ENCODE results near the gene FN1.

The FN1 gene

DNA sequence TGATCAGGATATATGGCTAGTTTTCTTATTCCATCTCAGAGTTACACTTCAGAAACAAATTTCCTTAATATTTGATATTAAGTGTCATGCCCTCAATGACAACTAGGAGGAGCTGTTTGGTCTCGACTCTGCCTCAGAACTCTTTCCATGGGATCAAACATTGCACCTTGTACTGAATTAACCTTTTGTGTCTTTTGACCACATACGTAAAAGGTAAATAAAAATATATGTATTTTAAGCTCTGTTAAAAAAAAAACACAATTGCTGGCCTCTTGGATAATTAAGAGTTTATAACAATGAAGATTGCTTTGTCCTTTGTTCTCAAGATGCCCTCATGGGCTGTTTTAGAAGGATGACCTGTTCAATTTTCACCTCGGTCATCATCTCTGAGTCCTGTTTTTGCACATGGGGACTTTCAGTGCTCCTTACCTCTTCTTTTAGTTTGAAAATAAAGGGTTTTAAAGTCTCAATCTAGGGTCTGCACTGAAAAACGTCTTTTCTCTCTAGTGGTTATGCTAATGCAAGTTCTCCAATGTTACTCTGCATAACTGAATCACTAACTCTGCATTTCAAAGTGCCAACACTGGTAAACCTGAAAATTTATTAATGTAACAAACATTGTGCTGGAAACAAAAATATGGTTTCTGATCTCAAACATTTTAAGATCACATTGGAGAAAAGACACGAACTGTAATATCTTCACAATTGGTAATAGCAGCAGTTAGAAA, 18.8 kb upstream of the FN1 start:
- Mint-ChIP-seq H3K4me3 (no peak overlapping the region), H3K27ac (ENCODE audit: low read depth) (no peak overlapping the region), H3K4me1 (no peaks in the 10 kb centered on the region), H3K9me3 (no peaks in the 10 kb centered on the region), H3K36me3 (ENCODE audit: insufficient read depth) (no peaks in the 10 kb centered on the region), H3K27me3 (peaks cover 40% of the 10 kb centered on the region)
- DNase-seq (ENCODE audit: low spot score in 2 of 2) = no peak
- no peak for ATAC-seq (replicated peaks; ENCODE audit: extremely low read depth, poor library complexity, severe bottlenecking)

DNA sequence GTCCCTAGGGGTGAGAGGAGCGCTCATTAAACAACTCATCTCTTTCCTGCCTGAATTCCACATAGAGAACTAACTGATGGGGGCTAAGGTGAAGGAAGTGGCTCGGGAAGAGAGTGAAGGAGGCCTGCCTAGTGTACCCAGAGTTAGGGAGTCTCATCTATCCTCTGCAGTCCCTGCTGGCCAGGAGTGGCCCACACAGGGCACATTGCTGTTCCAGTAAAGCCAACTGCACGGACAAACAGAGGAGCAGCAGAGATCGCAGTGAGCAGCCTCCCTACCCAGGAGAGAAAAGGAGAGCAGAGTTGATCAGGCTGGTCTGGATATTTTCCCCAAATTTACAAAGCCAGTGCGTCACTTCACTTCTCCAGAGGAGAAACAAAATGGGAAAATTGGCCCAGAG, 16.9 kb upstream of the FN1 start:
- ATAC-seq (replicated peaks; ENCODE audit: extremely low read depth, poor library complexity, severe bottlenecking) (no peak), DNase-seq (ENCODE audit: low spot score in 2 of 2) (no peak)
- Mint-ChIP-seq H3K36me3 (ENCODE audit: insufficient read depth) (no peaks in the 10 kb centered on the region), H3K27ac (ENCODE audit: low read depth) (no peak overlapping the region), H3K4me3 (no peak overlapping the region), H3K4me1 (no peaks in the 10 kb centered on the region), H3K27me3 (peaks cover 46% of the 10 kb centered on the region), H3K9me3 (no peaks in the 10 kb centered on the region)

DNA sequence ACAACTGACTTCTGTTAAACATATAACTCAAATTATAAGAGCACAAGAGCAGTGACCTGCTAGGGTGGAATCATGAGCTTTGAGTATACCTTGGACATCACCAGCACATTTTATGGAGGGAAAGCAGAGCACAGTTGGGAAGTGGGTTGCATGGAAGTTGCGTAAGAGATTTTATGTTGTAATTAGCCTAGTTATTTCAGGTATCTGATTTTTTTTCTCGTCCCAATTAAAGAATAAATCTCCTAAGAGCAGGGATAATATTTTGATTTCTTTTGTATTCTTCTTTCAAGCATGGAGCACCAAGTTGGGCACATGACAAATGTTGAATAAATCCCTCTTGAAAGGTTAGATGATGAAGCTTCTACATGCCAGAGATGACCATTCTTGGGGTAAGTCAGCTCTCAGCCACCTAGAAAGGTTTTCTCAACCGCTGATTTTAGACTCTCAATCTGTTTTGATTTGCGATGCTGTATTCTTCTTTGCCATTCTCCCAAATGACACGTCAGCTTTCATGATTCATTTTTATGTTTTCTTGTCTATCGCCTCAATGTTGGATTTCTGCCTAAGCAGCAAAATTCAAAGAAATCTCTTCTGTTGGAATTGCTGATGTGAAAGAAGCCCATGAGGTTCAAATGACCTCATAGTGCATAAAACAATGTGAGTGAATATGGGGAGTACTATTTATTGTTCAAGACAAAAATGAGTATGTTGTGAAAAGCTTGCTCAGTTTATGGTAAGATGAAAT, 15.3 kb upstream of the FN1 start:
- no peaks in the 10 kb centered on the region for H3K4me1 Mint-ChIP-seq
- no peak overlapping the region for H3K27ac Mint-ChIP-seq (ENCODE audit: low read depth)
- DNase-seq (ENCODE audit: low spot score in 2 of 2) (no peak), ATAC-seq (replicated peaks; ENCODE audit: extremely low read depth, poor library complexity, severe bottlenecking) (no peak)
- peaks cover 62% of the 10 kb centered on the region for H3K27me3 Mint-ChIP-seq
- H3K4me3 Mint-ChIP-seq = no peak overlapping the region
- no peaks in the 10 kb centered on the region for H3K36me3 Mint-ChIP-seq (ENCODE audit: insufficient read depth)
- no peaks in the 10 kb centered on the region for H3K9me3 Mint-ChIP-seq

DNA sequence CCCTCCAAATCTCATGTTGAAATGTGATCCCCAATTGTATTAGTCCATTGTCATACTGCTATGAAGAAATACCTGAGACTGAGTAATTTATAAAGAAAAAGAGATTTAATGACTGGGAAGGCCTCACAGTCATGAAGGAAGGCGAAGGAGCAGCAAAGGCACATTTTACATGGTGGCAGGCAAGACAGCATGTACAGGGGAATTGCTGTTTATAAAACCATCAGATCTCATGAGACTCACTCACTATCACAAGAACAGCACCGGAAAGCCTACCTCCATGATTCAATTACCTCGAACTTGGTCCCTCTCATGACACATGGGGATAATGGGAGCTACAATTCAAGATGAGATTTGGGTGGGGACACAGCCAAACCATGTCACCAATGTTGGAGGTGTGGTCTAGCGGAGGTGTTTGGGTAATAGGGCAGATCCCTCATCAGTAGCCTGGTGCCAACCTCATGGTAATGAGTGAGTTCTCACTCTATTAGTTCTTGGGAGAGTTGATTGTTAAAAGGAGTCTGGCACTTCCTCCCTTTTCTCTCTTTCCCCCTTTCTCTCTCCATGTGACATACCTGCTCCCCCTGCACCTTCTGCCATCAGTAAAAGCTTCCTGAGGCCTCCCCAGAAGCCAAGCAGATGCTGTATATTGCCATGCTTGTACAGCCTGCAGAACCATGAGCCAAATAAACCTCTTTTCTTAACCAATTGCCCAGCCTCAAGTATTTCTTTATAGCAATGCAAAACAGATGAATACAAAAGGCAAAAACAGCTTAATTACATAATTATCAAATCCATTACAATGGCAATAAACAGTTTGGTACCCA, 14.5 kb upstream of the FN1 start:
- DNase-seq (ENCODE audit: low spot score in 2 of 2) (no peak), ATAC-seq (replicated peaks; ENCODE audit: extremely low read depth, poor library complexity, severe bottlenecking) (no peak)
- Mint-ChIP-seq H3K27ac (ENCODE audit: low read depth) (no peak overlapping the region), H3K9me3 (no peaks in the 10 kb centered on the region), H3K36me3 (ENCODE audit: insufficient read depth) (no peaks in the 10 kb centered on the region), H3K27me3 (peaks cover 64% of the 10 kb centered on the region), H3K4me1 (no peaks in the 10 kb centered on the region), H3K4me3 (no peak overlapping the region)

DNA sequence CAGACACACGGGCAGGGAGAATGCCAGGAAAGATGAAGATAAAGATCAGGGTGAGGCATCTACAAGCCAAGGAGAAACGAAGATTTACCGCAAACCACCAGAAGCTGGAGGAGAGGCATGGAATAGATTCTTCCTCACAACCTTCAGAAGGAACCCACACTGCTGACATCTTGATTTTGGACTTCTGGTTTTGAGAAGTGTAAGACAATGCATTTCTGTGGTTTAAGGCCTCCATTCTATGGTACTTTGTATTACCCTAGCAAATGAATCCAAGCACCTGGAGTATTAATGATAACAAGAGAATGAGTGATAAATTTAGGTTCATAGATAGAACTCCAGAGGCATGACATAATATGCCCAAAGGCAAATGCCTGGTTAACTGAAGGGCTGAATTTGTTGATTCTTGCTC, 11.8 kb upstream of the FN1 start:
- no peak overlapping the region for H3K4me3 Mint-ChIP-seq
- no peak for ATAC-seq (replicated peaks; ENCODE audit: extremely low read depth, poor library complexity, severe bottlenecking)
- peaks cover 71% of the 10 kb centered on the region for H3K27me3 Mint-ChIP-seq
- no peaks in the 10 kb centered on the region for H3K4me1 Mint-ChIP-seq
- H3K9me3 Mint-ChIP-seq = no peaks in the 10 kb centered on the region
- no peak for DNase-seq (ENCODE audit: low spot score in 2 of 2)
- no peaks in the 10 kb centered on the region for H3K36me3 Mint-ChIP-seq (ENCODE audit: insufficient read depth)
- no peak overlapping the region for H3K27ac Mint-ChIP-seq (ENCODE audit: low read depth)

DNA sequence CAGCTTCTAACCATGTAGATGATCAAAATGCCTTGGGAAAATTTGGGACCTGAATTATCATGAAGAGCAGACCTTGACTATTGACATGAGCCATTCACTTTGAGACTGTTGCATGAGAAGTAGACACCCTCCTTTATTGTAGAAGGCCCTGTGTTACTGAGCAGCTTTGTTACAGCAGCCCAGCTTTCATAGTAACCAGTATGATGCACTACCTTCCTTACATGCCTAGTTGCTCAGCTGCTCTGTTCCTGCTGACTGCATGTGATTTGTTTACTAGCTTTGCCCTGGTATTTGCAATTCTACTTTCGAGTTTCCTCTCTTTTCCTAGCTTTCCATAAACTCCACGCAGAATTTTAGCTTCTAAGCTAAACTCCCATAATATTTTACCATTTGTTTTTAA, 11.2 kb upstream of the FN1 start:
- no peaks in the 10 kb centered on the region for H3K36me3 Mint-ChIP-seq (ENCODE audit: insufficient read depth)
- H3K9me3 Mint-ChIP-seq = no peaks in the 10 kb centered on the region
- no peak overlapping the region for H3K4me3 Mint-ChIP-seq
- no peak for ATAC-seq (replicated peaks; ENCODE audit: extremely low read depth, poor library complexity, severe bottlenecking)
- H3K27ac Mint-ChIP-seq (ENCODE audit: low read depth) = no peak overlapping the region
- H3K27me3 Mint-ChIP-seq = peaks cover 69% of the 10 kb centered on the region
- H3K4me1 Mint-ChIP-seq = no peaks in the 10 kb centered on the region
- DNase-seq (ENCODE audit: low spot score in 2 of 2) = no peak

DNA sequence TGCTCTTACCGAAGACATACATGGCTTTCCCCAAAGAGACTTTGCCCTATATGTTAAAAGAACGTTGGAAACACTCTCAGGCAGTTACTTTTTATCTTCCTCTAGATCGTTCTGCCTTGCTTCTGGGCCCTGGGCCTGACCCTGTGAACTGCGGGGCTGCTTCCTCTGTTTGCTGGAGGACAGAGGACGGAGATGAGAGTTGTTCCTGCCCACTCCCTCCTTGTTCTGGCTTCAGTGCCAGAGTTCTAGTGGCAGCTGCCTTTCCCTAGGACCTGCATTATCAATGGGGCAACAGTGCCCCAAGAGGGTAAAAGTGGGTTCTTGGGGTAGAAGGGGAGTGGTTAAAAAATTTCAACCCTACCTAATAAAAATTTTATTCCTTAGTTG, 6.5 kb upstream of the FN1 start:
- Mint-ChIP-seq H3K27ac (ENCODE audit: low read depth) (no peak overlapping the region), H3K4me3 (no peak overlapping the region), H3K27me3 (peaks cover 63% of the 10 kb centered on the region), H3K36me3 (ENCODE audit: insufficient read depth) (no peaks in the 10 kb centered on the region), H3K4me1 (no peaks in the 10 kb centered on the region), H3K9me3 (no peaks in the 10 kb centered on the region)
- ATAC-seq (replicated peaks; ENCODE audit: extremely low read depth, poor library complexity, severe bottlenecking) = no peak
- no peak for DNase-seq (ENCODE audit: low spot score in 2 of 2)

DNA sequence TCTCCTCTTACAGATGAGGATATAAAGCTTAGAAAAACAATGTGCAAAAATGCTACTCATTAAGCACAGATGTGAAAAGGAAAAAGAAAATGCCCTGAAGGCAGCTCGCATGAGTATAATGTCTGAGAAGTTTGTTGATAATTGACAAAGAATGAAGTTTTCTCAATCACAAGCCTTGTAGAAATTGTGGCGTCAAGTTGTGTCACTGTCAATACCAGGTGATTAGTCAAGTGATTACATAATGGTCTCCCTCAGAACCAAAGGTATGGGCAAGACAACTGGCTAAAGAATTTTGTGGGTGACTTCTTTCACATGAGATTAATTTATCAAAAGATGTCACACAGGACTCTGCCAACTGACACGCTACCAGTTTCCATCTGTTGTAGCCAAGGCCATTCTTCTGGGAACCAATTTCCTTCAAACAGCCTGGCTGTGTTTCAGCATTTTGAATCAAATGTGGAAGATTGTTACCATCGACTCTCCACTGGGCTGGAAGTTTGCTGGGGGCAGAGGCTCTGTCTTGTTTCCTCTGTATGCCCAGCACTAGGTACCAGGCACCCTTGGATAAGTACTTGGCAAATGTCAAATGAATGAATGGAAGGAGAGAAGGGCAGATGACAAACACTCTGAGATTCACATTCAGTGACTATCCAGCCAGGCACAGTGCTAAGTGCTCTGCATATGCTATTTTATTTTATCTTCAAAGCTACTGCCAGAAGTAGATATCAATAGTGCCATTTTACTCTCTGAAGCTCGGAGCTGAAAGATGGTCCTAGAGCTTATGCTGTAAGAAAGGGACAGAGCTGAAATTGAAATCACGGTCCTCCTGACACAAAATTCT, 5.9 kb upstream of the FN1 start:
- Mint-ChIP-seq H3K27me3 (peaks cover 63% of the 10 kb centered on the region), H3K36me3 (ENCODE audit: insufficient read depth) (no peaks in the 10 kb centered on the region), H3K4me1 (peaks cover 5% of the 10 kb centered on the region), H3K27ac (ENCODE audit: low read depth) (no peak overlapping the region), H3K4me3 (no peak overlapping the region), H3K9me3 (no peaks in the 10 kb centered on the region)
- DNase-seq (ENCODE audit: low spot score in 2 of 2) (no peak), ATAC-seq (replicated peaks; ENCODE audit: extremely low read depth, poor library complexity, severe bottlenecking) (no peak)

DNA sequence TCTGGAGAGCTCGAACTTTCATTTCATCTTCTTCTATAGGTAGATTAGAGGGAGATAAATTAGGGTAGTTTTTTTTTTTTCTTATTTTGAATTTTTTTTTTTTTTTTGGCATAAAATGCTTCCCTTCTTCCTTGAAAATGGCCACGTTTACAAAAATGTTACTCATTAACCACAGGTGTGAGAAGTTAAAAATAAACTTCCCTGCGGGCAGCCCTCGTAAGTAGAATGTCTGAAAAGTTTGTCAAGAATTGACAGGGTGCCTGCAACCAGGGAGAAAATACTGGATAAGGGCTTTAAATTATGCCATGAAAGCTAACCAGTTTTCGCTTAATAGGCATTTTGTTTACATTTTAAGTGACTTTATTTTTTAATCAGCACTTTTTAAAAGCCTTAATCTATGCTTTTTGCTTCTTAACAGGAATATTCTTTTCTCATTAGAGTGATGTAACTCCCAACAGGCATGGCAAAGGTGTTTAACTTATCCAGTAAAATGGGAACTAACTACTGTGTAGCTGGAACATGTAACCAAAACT, 4.2 kb upstream of the FN1 start:
- DNase-seq (ENCODE audit: low spot score in 2 of 2) = no peak
- ATAC-seq (replicated peaks; ENCODE audit: extremely low read depth, poor library complexity, severe bottlenecking) = no peak
- Mint-ChIP-seq H3K27ac (ENCODE audit: low read depth) (no peak overlapping the region), H3K9me3 (no peaks in the 10 kb centered on the region), H3K4me3 (no peak overlapping the region), H3K36me3 (ENCODE audit: insufficient read depth) (no peaks in the 10 kb centered on the region), H3K4me1 (peaks cover 13% of the 10 kb centered on the region), H3K27me3 (peaks cover 67% of the 10 kb centered on the region)

DNA sequence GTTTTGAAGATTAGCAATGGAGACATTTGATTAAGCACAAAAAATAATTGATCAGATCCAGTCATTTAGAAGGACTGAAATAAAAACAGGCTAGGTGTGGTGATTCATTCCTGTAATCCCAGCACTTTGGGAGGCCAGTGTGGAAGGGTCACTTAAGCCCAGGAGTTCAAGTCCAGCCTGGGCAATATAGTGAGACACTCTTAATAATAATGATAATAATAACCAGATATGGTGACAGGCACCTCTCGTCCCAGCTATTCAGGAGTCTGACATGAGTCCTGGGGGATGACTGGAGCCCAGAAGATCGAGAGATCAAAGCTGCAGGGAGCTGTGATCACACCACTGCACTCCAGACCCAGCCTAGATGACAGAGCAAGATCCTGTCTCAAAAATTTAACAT, 3.5 kb upstream of the FN1 start:
- peaks cover 72% of the 10 kb centered on the region for H3K27me3 Mint-ChIP-seq
- ATAC-seq (replicated peaks; ENCODE audit: extremely low read depth, poor library complexity, severe bottlenecking) (no peak), DNase-seq (ENCODE audit: low spot score in 2 of 2) (no peak)
- H3K36me3 Mint-ChIP-seq (ENCODE audit: insufficient read depth) = no peaks in the 10 kb centered on the region
- no peak overlapping the region for H3K4me3 Mint-ChIP-seq
- H3K27ac Mint-ChIP-seq (ENCODE audit: low read depth) = no peak overlapping the region
- no peaks in the 10 kb centered on the region for H3K9me3 Mint-ChIP-seq
- H3K4me1 Mint-ChIP-seq = peaks cover 16% of the 10 kb centered on the region

DNA sequence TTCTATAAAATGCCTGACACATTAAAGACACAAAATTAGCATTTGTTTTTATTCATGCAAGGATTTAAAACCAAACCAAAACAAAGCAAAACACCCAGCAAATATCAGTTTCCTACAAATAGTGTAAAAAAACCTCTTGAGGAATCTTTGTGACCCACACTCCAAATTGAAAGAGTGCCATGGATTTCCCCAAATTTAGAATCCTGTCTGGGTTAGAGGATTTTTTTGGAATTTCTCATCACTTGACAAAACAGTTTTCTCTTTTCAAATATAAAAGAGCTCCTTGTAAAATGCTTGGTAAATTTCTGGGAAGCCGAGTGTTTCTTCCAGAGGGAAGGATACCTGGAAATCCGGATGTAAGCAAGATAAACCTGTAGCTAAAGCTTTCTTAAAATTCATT, 1.7 kb upstream of the FN1 start:
- H3K9me3 Mint-ChIP-seq = no peaks in the 10 kb centered on the region
- H3K4me1 Mint-ChIP-seq = peaks cover 16% of the 10 kb centered on the region
- H3K36me3 Mint-ChIP-seq (ENCODE audit: insufficient read depth) = no peaks in the 10 kb centered on the region
- no peak overlapping the region for H3K4me3 Mint-ChIP-seq
- peaks cover 72% of the 10 kb centered on the region for H3K27me3 Mint-ChIP-seq
- ATAC-seq (replicated peaks; ENCODE audit: extremely low read depth, poor library complexity, severe bottlenecking) (no peak), DNase-seq (ENCODE audit: low spot score in 2 of 2) (no peak)
- H3K27ac Mint-ChIP-seq (ENCODE audit: low read depth) = no peak overlapping the region
